ENCODE data around the gene HOXB5.

DNA sequence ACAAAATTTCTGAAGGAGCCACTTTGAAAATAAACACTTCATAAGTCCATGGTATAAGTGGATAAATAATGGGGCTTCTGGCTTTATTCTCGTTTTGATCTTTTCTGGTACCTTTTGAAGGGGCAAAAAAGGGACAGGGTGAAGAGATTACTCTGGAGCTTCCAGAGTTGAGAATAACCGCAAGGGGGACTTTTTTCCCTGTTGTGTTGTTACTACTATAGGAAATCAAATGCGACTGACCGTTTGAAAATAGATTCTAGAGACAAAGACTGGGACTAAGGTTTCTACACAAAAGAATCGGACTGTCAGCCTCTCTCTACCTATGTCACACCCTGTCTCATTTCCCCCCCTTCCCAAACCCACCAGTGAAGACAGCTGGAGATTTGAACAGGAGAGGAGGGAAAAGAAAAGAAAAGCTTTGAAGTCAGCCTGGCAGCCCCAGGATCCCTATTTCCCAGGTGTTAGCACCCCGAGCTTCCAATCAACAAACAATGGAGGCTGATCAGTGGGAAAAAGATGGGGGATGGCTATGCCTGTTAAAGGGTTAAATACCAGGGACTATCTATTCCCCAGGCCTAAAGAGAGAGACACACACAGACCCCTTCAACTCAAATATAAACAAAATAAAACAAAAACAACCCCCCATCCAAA, 23.8 kb downstream of the HOXB5 start:
- TF ChIP-seq, protein P1, sequence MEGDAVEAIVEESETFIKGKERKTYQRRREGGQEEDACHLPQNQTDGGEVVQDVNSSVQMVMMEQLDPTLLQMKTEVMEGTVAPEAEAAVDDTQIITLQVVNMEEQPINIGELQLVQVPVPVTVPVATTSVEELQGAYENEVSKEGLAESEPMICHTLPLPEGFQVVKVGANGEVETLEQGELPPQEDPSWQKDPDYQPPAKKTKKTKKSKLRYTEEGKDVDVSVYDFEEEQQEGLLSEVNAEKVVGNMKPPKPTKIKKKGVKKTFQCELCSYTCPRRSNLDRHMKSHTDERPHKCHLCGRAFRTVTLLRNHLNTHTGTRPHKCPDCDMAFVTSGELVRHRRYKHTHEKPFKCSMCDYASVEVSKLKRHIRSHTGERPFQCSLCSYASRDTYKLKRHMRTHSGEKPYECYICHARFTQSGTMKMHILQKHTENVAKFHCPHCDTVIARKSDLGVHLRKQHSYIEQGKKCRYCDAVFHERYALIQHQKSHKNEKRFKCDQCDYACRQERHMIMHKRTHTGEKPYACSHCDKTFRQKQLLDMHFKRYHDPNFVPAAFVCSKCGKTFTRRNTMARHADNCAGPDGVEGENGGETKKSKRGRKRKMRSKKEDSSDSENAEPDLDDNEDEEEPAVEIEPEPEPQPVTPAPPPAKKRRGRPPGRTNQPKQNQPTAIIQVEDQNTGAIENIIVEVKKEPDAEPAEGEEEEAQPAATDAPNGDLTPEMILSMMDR (IDR thresholded peaks at IDR 0.05), result no peak
- TF ChIP-seq POLR2A (IDR thresholded peaks at IDR 0.05), result no peak
